Lower lobe of right lung (tissue), 2 donors: ENCODE data around the gene SMS. TPM values are rescaled to one million over a fixed set of nuclear protein-coding genes. Genes with fewer than 3 reads are reported as not detected.

Experiments used
- ATAC-seq, 2 donors: fragments of 200-7000 bp; cut with Tn5 transposase; one replicate each; pipeline ENCODE4 v1.9.1; 2020 to 2022; ENCODE audit warnings: mild to moderate bottlenecking in 2 of 2, moderate library complexity in 2 of 2
- DNase-seq: peaks from one replicate; pipeline ENCODE4 v3.0.0-alpha.2; 2020
- H3K27ac ChIP-seq: fragments of 200-600 bp; one replicate; pipeline ENCODE4 v1.8.0; 2022
- H3K27me3 ChIP-seq: fragments of 200-600 bp; one replicate; pipeline ENCODE4 v1.8.0; 2022; ENCODE audit warnings: low read depth
- H3K36me3 ChIP-seq: fragments of 200-600 bp; one replicate; pipeline ENCODE4 v1.8.0; 2022; ENCODE audit warnings: mild to moderate bottlenecking
- H3K4me1 ChIP-seq: fragments of 200-600 bp; one replicate; pipeline ENCODE4 v1.8.0; 2022
- H3K4me3 ChIP-seq: fragments of 200-600 bp; one replicate; pipeline ENCODE4 v1.8.0; 2022; ENCODE audit warnings: mild to moderate bottlenecking
- H3K9me3 ChIP-seq: fragments of 200-600 bp; one replicate; pipeline ENCODE4 v1.8.0; 2022
- CTCF ChIP-seq: fragments of 200-600 bp; IDR thresholded peaks from one replicate; pipeline ENCODE4 v1.8.0; 2022; ENCODE audit warnings: antibody characterized with exemption, mild to moderate bottlenecking
- intact Hi-C: fragments of 100-400 bp; cut with DNase I; formaldehyde crosslinking; loops from one replicate; pipeline ENCODE4 v1.11.0; 2022
- long read RNA-seq: library from polyadenylated mRNA; unstranded; transcript quantifications from one replicate; pipeline ENCODE4 v2.0.0, GENCODE V29; 2021
- total RNA-seq: library from RNA; stranded (reverse); fragmentation: NEBNext Ultra II Directional; extraction: Animal tissue kit (Norgen Biotek cat#: 25700); gene quantifications from one replicate; pipeline ENCODE4 v1.2.1, GENCODE V29; 2021
- donor health status: DM: no; HTN: yes; CAD: no; lungs with severe emphysema.

The SMS gene
- 53.7 TPM for total RNA-seq
- long read RNA-seq, transcript SMS-202 (11 exons, 1,837 nt) = major isoform, 74 of 82 reads
- long read RNA-seq, partial matches to known transcripts = 2 of 82 reads
- long read RNA-seq, other reads (novel, unspliced or antisense) = 5 of 82 reads

GRCh38 chrX:21940356-21940829 lies at the start of gene SMS:
TSS of gene SMS (plus strand) at chrX:21940709. CDS start at chrX:21940825, 116 bp downstream.
- H3K4me1 ChIP-seq = no peaks in the 10 kb centered on the region
- H3K9me3 ChIP-seq = no peaks in the 10 kb centered on the region
- TF ChIP-seq CTCF = no peak
- H3K27ac ChIP-seq = peak within 1 kb of the TSS; percentile 76
- H3K4me3 ChIP-seq = peak within 1 kb of the TSS; percentile 61
- intact Hi-C loops = no loop called here
- DNase-seq = peak; percentile 83
- no peaks in the 10 kb centered on the region for H3K36me3 ChIP-seq
- H3K27me3 ChIP-seq = no peaks in the 10 kb centered on the region
- ATAC-seq = peak; percentile 96 to 97

- Histone ChIP-seq H3K4me3 (no peak overlapping the region), H3K4me1 (no peaks in the 10 kb centered on the region), H3K36me3 (no peaks in the 10 kb centered on the region), H3K9me3 (no peaks in the 10 kb centered on the region), H3K27me3 (no peaks in the 10 kb centered on the region), H3K27ac (no peak overlapping the region)
- intact Hi-C loops = no loop called here
- DNase-seq = no peak
- no peak for ATAC-seq
- no peak for TF ChIP-seq CTCF
Measured at GRCh38 chrX:21905313-21905712, 35.2 kb upstream of the SMS start.

DNA sequence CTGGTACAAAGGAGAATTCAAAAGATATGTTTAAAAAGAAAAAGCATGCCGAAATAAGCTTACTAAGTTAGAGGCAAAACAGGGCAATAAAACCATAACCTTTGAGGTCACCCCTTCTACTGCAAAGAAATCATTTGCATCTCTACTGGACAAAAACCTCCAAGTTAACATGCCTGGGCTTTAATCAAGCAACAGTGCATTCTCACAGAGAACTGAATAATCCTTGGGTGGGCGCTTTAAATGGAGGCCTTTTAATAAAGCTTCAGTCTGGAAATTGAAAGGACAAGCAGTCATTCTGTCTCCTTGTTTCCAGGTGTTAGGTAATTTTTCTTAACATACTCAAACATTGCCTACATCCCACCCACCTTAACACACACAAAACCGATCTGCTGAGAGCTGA lies 34.6 kb upstream of the SMS start:
- no peak for TF ChIP-seq CTCF
- DNase-seq = no peak
- Histone ChIP-seq H3K27ac (no peak overlapping the region), H3K4me1 (no peaks in the 10 kb centered on the region), H3K36me3 (no peaks in the 10 kb centered on the region), H3K4me3 (no peak overlapping the region), H3K27me3 (no peaks in the 10 kb centered on the region), H3K9me3 (no peaks in the 10 kb centered on the region)
- ATAC-seq = no peak
- intact Hi-C loops = no loop called here

DNA sequence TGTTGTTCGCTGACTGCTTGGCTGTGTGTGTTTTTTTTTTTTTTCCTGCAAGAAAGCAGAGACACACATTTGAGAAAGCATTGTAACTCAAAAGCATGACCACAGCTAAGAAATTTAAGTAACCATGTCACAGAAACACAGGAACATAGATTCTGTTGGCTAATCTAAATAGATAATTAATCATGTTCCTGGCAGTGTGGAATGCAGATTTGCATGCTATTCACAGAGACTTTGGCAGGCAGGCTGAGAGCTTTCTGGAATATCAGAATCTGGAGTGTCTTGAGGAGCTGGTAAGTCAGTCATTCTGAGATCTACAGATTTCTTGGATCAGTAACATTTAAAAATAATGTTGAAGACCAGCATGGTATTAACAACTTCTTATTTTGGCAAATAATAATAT lies 33.2 kb upstream of the SMS start:
- intact Hi-C loops = no loop called here
- TF ChIP-seq CTCF = no peak
- Histone ChIP-seq H3K4me3 (no peak overlapping the region), H3K4me1 (no peaks in the 10 kb centered on the region), H3K27me3 (no peaks in the 10 kb centered on the region), H3K27ac (no peak overlapping the region), H3K9me3 (no peaks in the 10 kb centered on the region), H3K36me3 (no peaks in the 10 kb centered on the region)
- ATAC-seq (no peak), DNase-seq (no peak)

DNA sequence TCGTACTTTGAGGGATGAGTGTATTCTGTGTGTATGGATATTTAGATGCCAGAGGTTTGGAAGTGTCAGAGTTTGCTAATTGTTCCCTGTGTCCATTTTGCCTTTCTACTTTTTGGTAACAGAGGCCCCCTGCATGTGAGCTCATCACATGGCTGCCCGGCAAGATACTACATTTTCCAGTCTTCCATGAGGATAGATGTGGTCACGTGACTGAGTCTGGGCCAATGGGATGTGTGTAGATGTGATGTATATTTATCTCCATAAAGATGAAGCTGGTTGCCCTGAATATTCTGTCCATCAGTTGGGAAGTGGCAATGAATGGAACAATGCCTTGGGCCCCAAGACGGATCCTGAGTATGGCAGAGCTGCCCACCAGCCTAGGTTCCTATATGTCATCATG lies 29.0 kb upstream of the SMS start:
- no peaks in the 10 kb centered on the region for H3K36me3 ChIP-seq
- no peaks in the 10 kb centered on the region for H3K27me3 ChIP-seq
- H3K4me3 ChIP-seq = no peak overlapping the region
- DNase-seq (no peak), ATAC-seq (no peak)
- intact Hi-C loops = no loop called here
- H3K9me3 ChIP-seq = no peaks in the 10 kb centered on the region
- H3K4me1 ChIP-seq = no peaks in the 10 kb centered on the region
- no peak for TF ChIP-seq CTCF
- H3K27ac ChIP-seq = no peak overlapping the region
